SU-DHL-6 (cell line): Measurements from ENCODE around the gene ADAMTS12.

Source experiments
- H2AFZ ChIP-seq: fragments of 200-600 bp; sonication (generic); 2 replicates; pipeline ENCODE4 v1.6.1; 2014; ENCODE audit warnings: low read depth, mild to moderate bottlenecking, moderate library complexity, mixed read lengths, antibody characterized with exemption, low read length; ENCODE audit not compliant: severe bottlenecking
- H3F3A ChIP-seq: fragments of 200-600 bp; shearing (Covaris generic); 2 replicates; pipeline ENCODE4 v1.6.0; 2016; ENCODE audit warnings: antibody characterized with exemption, mild to moderate bottlenecking; ENCODE audit not compliant: insufficient read depth
- H3K27ac ChIP-seq: fragments of 200-600 bp; sonication (generic); 2 replicates; pipeline ENCODE4 v1.5.1; 2016; ENCODE audit warnings: low read depth, mild to moderate bottlenecking, low read length, moderate library complexity, mixed read lengths
- H3K27me3 ChIP-seq: fragments of 200-600 bp; sonication (generic), shearing (Covaris generic); 2 replicates; pipeline ENCODE4 v1.6.0; 2014; ENCODE audit warnings: mild to moderate bottlenecking, low read length
- H3K36me3 ChIP-seq: fragments of 200-600 bp; sonication (generic); 2 replicates; pipeline ENCODE4 v1.6.1; 2014; ENCODE audit warnings: mild to moderate bottlenecking, low read length, mixed read lengths
- H3K4me2 ChIP-seq: fragments of 300-600, 200-600 bp; shearing (Covaris generic), sonication (generic); 2 replicates; pipeline ENCODE4 v1.6.0; 2014; ENCODE audit warnings: low read length, low read depth, mild to moderate bottlenecking; ENCODE audit not compliant: poor library complexity, severe bottlenecking
- H3K4me3 ChIP-seq: fragments of 200-600 bp; sonication (generic); 2 replicates; pipeline ENCODE4 v1.5.1; 2014; ENCODE audit warnings: antibody characterized with exemption, low read length, mild to moderate bottlenecking, mixed read lengths; ENCODE audit not compliant: insufficient read depth, poor library complexity, severe bottlenecking
- H3K79me2 ChIP-seq: fragments of 200-600 bp; sonication (generic); 2 replicates; pipeline ENCODE4 v1.6.1; 2014; ENCODE audit warnings: mild to moderate bottlenecking, low read length, moderate library complexity; ENCODE audit not compliant: insufficient read depth
- H3K9ac ChIP-seq: fragments of 200-600 bp; sonication (generic); 2 replicates; pipeline ENCODE4 v1.7.0; 2014; ENCODE audit warnings: mild to moderate bottlenecking, low read length
- H3K9me2 ChIP-seq: fragments of 200-600 bp; sonication (generic); replicated peaks from 2 replicates; pipeline ENCODE4 v1.6.1; 2014; ENCODE audit warnings: low read length; ENCODE audit not compliant: insufficient read depth
- H3K9me3 ChIP-seq: fragments of 200-600 bp; sonication (generic); 2 replicates; pipeline ENCODE4 v1.6.1; 2014; ENCODE audit warnings: low read length, mixed read lengths; ENCODE audit not compliant: insufficient read depth
- H4K20me1 ChIP-seq: fragments of 200-600 bp; sonication (generic); 2 replicates; pipeline ENCODE4 v1.6.1; 2014; ENCODE audit warnings: low read depth, mild to moderate bottlenecking, antibody characterized with exemption, low read length, moderate library complexity, mixed read lengths
- CTCF ChIP-seq: fragments of 200-600 bp; sonication (generic); IDR thresholded peaks from one replicate; pipeline ENCODE4 v1.5.1; 2017; ENCODE audit warnings: antibody characterized with exemption, mild to moderate bottlenecking, low read length, moderate library complexity; ENCODE audit not compliant: insufficient read depth, poor library complexity, severe bottlenecking
- EZH2phosphoT487 ChIP-seq: fragments of 200-600 bp; sonication (generic), shearing (Covaris generic); conservative IDR thresholded peaks from 2 replicates; pipeline ENCODE4 v1.6.1; 2018; ENCODE audit warnings: mild to moderate bottlenecking, antibody characterized with exemption, low read length, moderate library complexity, mixed read lengths

The ADAMTS12 gene

GRCh38 chr5:33852319-33852718 is 39.5 kb downstream of the ADAMTS12 start:
- H3K9me3 ChIP-seq: no peaks in the 10 kb centered on the region
- TF ChIP-seq EZH2phosphoT487: no peak
- TF ChIP-seq CTCF: no peak
- H3F3A ChIP-seq: no peaks in the 10 kb centered on the region
- no peaks in the 10 kb centered on the region for H3K79me2 ChIP-seq
- no peaks in the 10 kb centered on the region for H4K20me1 ChIP-seq
- no peak overlapping the region for H3K4me3 ChIP-seq
- no peak overlapping the region for H3K27ac ChIP-seq
- H3K9me2 ChIP-seq: no peaks in the 10 kb centered on the region
- H3K9ac ChIP-seq: no peak overlapping the region
- H3K36me3 ChIP-seq: no peaks in the 10 kb centered on the region
- no peak overlapping the region for H3K4me2 ChIP-seq
- no peak overlapping the region for H2AFZ ChIP-seq
- no peaks in the 10 kb centered on the region for H3K27me3 ChIP-seq

- Histone ChIP-seq H3K4me3 (no peak overlapping the region), H3K27me3 (no peaks in the 10 kb centered on the region), H2AFZ (peak overlapping the region; percentile 34), H4K20me1 (no peaks in the 10 kb centered on the region), H3K9me2 (no peaks in the 10 kb centered on the region), H3K79me2 (no peaks in the 10 kb centered on the region), H3F3A (no peaks in the 10 kb centered on the region), H3K4me2 (no peak overlapping the region), H3K36me3 (no peaks in the 10 kb centered on the region), H3K27ac (no peak overlapping the region), H3K9ac (no peak overlapping the region), H3K9me3 (no peaks in the 10 kb centered on the region)
- TF ChIP-seq EZH2phosphoT487 (no peak), CTCF (no peak)
These were observed 41.6 kb downstream of the ADAMTS12 start for GRCh38 chr5:33850100-33850594.

- no peak for TF ChIP-seq EZH2phosphoT487
- no peak for TF ChIP-seq CTCF
- Histone ChIP-seq H2AFZ (no peak overlapping the region), H3K9ac (no peak overlapping the region), H3K27me3 (no peaks in the 10 kb centered on the region), H3K4me2 (no peak overlapping the region), H3K9me2 (no peaks in the 10 kb centered on the region), H3K36me3 (no peaks in the 10 kb centered on the region), H4K20me1 (no peaks in the 10 kb centered on the region), H3F3A (no peaks in the 10 kb centered on the region), H3K4me3 (no peak overlapping the region), H3K9me3 (no peaks in the 10 kb centered on the region), H3K27ac (no peak overlapping the region), H3K79me2 (no peaks in the 10 kb centered on the region)
These were observed 43.2 kb downstream of the ADAMTS12 start for GRCh38 chr5:33848554-33848953.
